K562 treated with DMSO at 1 percent for 4 hours (cell line): ENCODE data around the gene PAK1IP1. TPM values are rescaled to one million over a fixed set of nuclear protein-coding genes. Genes with fewer than 3 reads are reported as not detected.

ENCODE experiments used
- total RNA-seq: library from RNA; unstranded; fragments of 300-600 nt; gene quantifications from 2 replicates; pipeline ENCODE4 v1.2.3, GENCODE V29; 2022; ENCODE audit not compliant: insufficient read depth

PAK1IP1 gene
- 14.4 and 15.7 TPM in 2 replicates for total RNA-seq

GRCh38 chr6:10694302-10695085 lies at the start of gene PAK1IP1, which contains the start of gene C6orf52:
TSS of gene PAK1IP1 (plus strand) at chr6:10694972. CDS start at chr6:10694986, 14 bp downstream.
TSS of gene C6orf52 (minus strand) at chr6:10694616. CDS start at chr6:10687550, 7,066 bp downstream.

GRCh38 chr6:10722820-10723566 lies 28.2 kb downstream of the PAK1IP1 start, which contains the start of gene TMEM14C:
TSS of gene TMEM14C (plus strand) at chr6:10723070. CDS start at chr6:10724614, 1,544 bp downstream.

GRCh38 chr6:10747251-10747972 lies 52.6 kb downstream of the PAK1IP1 start, which contains the start of gene TMEM14B:
TSS of gene TMEM14B (plus strand) at chr6:10747805. CDS start at chr6:10749246, 1,441 bp downstream.

Other genes with a start within 250 kb of the PAK1IP1 start
- 0.89 and 1.1 TPM in 2 replicates for gene GCNT2, start 173.6 kb upstream of the PAK1IP1 start, total RNA-seq
- 5.5 TPM in 1 of 2 replicates, not detected in the other for gene C6orf52, start 356 bp upstream of the PAK1IP1 start, total RNA-seq
- gene TMEM14C, start 28.1 kb downstream of the PAK1IP1 start, total RNA-seq = 252 and 261 TPM in 2 replicates
- gene TMEM14B, start 52.8 kb downstream of the PAK1IP1 start, total RNA-seq = 170 and 178 TPM in 2 replicates
- 0.41 and 0.68 TPM in 2 replicates for gene MAK, start 143.6 kb downstream of the PAK1IP1 start, total RNA-seq
- not detected in 2 replicates for gene GCM2, start 187.1 kb downstream of the PAK1IP1 start, total RNA-seq
- gene SYCP2L, start 192.1 kb downstream of the PAK1IP1 start, total RNA-seq = 7.3 TPM in 2 replicates